ENCODE data around the gene MMD2.
"Not testable (repeated sequence)": the region's sequence is repeated elsewhere in the genome, so short reads cannot be mapped to it uniquely, and the experiment has no call there.

The MMD2 gene

DNA sequence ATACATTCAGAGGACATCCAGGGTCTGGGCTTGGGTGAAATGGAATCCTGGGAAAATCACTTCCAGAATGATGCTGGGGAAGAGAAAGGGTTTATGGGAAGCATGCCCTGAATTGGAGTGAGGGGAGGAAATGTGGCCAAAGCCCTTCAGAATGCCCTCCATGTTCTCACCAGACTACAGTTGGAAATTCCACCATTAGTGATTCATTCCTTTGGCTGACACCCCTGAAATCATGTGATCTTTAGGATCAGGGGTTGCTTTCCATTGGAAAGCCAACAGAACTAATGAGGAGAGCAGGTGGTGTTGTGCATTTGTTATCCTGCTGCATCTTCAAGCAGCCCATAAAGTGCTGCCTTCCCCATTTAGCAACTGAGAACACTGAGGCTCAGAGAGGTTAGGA, 54.6 kb downstream of the MMD2 start:
- TF ChIP-seq, protein P1, sequence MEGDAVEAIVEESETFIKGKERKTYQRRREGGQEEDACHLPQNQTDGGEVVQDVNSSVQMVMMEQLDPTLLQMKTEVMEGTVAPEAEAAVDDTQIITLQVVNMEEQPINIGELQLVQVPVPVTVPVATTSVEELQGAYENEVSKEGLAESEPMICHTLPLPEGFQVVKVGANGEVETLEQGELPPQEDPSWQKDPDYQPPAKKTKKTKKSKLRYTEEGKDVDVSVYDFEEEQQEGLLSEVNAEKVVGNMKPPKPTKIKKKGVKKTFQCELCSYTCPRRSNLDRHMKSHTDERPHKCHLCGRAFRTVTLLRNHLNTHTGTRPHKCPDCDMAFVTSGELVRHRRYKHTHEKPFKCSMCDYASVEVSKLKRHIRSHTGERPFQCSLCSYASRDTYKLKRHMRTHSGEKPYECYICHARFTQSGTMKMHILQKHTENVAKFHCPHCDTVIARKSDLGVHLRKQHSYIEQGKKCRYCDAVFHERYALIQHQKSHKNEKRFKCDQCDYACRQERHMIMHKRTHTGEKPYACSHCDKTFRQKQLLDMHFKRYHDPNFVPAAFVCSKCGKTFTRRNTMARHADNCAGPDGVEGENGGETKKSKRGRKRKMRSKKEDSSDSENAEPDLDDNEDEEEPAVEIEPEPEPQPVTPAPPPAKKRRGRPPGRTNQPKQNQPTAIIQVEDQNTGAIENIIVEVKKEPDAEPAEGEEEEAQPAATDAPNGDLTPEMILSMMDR (conservative IDR thresholded peaks at IDR 0.05; ENCODE audit: control insufficient read depth, insufficient read depth, low read depth, low read length): no peak
- no peak overlapping the region for H3K4me3 ChIP-seq (ENCODE audit: control insufficient read depth, low read depth, low read length)
- DNase-seq (ENCODE audit: low read depth): no peak

DNA sequence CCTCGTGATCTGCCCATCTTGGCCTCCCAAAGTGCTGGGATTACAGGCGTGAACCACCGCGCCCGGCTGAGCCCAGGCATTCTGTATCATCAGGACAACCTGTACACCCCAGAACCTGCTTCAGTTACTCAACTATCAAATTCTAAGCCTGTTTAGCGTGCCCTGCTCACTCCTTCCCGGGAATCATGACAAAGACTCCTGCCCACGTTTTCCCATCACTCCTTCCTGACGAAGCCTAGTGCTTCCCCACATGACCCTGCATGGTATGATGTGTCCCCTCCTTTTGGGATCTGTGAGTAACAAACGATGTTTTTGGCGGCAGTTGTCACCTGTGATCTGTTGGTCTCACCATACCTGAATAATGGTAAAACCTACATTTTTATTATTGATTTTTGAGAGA, 63.2 kb downstream of the MMD2 start:
- TF ChIP-seq, protein P1 (conservative IDR thresholded peaks at IDR 0.05; ENCODE audit: control insufficient read depth, insufficient read depth, low read depth, low read length): no peak
- H3K4me3 ChIP-seq (ENCODE audit: control insufficient read depth, low read depth, low read length): no peak overlapping the region
- DNase-seq (ENCODE audit: low read depth): no peak

DNA sequence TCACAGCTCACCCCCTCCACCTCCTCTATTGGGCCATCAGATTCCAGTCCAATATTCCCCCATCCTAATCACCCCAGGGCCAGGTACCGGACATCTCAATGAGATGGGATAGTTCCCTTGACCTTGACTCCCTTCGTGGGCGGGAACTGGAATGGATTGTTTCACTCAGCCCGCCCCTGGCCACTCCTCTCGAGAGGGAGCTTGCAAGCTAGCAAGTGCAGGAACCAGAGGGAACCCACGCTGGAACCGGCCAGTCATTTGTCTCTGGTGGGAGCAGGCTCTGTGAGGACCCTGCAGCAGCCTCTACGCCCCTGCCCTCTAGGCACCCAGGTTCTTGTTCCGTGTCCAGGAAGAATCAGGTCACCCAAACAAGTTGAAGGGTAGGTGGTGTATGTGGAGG, 64.5 kb downstream of the MMD2 start:
- DNase-seq (ENCODE audit: low read depth): no peak
- no peak overlapping the region for H3K4me3 ChIP-seq (ENCODE audit: control insufficient read depth, low read depth, low read length)
- TF ChIP-seq, protein P1 (conservative IDR thresholded peaks at IDR 0.05; ENCODE audit: control insufficient read depth, insufficient read depth, low read depth, low read length): no peak

DNA sequence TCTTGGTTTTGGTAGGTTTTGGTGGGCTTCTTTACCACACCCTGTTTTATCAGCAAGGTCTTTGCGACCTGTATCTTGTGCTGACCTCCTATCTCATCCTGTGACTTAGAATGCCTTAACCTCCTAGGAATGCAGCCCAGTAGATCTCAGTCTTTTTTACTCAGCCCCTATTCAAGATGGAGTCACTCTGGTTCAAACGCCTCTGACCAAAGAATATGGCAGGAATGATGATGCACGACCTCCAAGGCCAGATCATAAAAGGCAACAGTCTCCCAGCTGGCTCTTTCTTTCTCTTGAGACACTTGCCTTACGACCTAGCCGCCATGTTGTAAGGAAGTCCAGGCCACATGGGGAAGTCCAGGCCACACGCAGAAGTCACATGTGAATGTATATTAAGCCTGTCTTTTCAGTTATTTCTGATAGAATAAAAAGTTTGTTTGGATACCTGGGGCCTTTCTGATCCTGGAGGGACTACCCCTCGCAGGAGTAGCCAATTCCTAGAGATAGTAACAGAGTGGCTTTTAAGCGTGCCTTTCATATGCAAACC, 65.0 kb downstream of the MMD2 start:
- no peak overlapping the region for H3K4me3 ChIP-seq (ENCODE audit: control insufficient read depth, low read depth, low read length)
- no peak for DNase-seq (ENCODE audit: low read depth)
- TF ChIP-seq, protein P1 (conservative IDR thresholded peaks at IDR 0.05; ENCODE audit: control insufficient read depth, insufficient read depth, low read depth, low read length): no peak

DNA sequence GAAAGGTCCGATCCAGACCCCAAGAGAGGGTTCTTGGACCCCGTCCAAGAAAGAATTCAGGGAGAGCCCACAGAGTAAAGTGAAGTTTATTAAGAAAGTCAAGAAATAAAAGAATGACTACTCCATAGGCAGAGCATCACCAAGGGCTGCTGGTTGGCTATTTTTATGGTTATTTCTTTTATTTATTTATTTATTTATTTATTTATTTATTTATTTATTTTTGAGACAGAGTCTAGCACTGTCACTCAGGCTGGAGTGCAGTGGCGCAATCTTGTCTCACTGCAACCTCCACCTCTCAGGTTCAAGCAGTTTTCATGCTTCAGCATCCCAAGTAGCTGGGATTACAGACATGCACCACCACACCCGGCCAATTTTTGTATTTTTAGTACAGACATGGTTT, 65.8 kb downstream of the MMD2 start:
- DNase-seq (ENCODE audit: low read depth): not testable (repeated sequence)

DNA sequence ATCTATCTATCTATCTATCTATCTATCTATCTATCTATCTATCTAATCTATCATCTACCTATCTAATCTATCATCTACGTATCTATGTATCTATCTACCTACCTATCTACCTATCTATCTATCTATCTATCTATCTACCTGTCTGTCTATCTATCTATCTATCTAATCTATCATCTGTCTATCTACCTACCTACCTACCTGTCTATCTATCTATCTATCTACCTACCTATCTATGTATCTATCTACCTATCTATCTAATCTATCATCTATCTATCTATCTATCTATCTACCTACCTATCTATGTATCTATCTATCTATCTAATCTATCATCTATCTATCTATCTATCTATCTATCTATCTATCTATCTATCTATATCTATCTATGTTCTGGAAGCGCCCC, 67.5 kb downstream of the MMD2 start:
- DNase-seq (ENCODE audit: low read depth); H3K4me3 ChIP-seq (ENCODE audit: control insufficient read depth, low read depth, low read length): not testable (repeated sequence)

More for the DNA sequence above, 65.8 kb downstream of the MMD2 start:
- not testable (repeated sequence) for H3K4me3 ChIP-seq (ENCODE audit: control insufficient read depth, low read depth, low read length)

DNA sequence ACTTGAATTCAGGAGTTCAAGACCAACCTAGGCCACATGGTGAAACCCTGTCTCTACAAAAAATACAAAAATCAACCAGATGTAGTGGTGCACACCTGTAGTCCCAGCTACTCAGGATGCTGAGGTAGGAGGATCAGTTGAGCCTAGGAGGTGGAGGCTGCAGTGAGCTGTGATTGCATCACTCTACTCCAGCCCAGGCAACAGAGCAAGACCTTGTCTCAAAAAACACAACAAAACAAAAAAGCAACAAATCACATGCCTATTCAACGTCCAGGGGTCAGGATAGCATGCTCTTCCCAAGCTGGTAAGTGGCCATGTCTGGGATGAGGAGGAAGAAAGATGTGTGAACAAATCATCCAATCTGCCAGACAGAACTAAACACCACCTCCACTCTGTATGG, 69.3 kb downstream of the MMD2 start:
- no peak for DNase-seq (ENCODE audit: low read depth)

DNA sequence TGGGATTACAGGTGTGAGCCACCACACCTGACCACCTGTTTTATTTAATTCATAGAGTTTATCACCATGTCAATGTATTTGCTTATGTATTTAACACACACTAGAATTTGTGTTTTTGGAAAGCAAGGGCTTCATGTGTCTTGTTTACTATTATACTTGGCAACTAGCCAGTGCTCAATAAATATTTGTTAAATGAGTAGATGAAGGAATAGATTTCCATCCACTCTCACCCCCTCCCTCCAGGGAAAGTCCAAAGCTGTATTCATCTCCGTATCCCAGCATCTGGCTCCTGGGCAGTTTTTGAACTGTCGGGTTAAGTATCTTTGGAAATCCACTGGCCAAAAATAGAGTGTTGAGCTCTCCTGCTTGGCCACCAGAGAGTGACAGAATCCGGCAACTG, 70.8 kb downstream of the MMD2 start:
- TF ChIP-seq, protein P1 (conservative IDR thresholded peaks at IDR 0.05; ENCODE audit: control insufficient read depth, insufficient read depth, low read depth, low read length): no peak
- H3K4me3 ChIP-seq (ENCODE audit: control insufficient read depth, low read depth, low read length): no peak overlapping the region
- DNase-seq (ENCODE audit: low read depth): no peak

More for the DNA sequence above, 69.3 kb downstream of the MMD2 start:
- TF ChIP-seq, protein P1 (conservative IDR thresholded peaks at IDR 0.05; ENCODE audit: control insufficient read depth, insufficient read depth, low read depth, low read length): no peak
- no peak overlapping the region for H3K4me3 ChIP-seq (ENCODE audit: control insufficient read depth, low read depth, low read length)

Data from fibroblast of mammary gland (primary cell).